ENCODE data around the gene CTSE.

DNA sequence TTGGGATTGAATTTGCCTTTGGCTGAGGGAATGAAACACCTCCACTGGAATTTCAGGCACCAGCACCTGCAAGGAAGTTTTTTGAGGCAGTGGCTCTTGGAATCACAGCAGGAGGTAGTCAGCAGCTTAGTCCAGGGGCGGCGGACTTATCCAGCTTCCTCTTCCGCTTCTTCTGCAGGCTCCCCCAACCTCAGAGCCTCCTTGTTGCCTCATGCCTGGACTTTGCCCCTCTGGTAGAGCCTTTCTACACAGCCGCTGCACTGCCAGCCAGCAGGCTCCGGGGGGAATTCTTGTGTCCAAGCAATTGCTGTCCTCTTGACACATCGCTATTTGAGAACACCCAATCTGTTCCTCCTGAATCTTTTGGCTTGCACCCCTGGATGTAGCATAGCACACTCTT lies 24.9 kb upstream of the CTSE start:
- TF ChIP-seq, protein P1, sequence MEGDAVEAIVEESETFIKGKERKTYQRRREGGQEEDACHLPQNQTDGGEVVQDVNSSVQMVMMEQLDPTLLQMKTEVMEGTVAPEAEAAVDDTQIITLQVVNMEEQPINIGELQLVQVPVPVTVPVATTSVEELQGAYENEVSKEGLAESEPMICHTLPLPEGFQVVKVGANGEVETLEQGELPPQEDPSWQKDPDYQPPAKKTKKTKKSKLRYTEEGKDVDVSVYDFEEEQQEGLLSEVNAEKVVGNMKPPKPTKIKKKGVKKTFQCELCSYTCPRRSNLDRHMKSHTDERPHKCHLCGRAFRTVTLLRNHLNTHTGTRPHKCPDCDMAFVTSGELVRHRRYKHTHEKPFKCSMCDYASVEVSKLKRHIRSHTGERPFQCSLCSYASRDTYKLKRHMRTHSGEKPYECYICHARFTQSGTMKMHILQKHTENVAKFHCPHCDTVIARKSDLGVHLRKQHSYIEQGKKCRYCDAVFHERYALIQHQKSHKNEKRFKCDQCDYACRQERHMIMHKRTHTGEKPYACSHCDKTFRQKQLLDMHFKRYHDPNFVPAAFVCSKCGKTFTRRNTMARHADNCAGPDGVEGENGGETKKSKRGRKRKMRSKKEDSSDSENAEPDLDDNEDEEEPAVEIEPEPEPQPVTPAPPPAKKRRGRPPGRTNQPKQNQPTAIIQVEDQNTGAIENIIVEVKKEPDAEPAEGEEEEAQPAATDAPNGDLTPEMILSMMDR (IDR thresholded peaks at IDR 0.05): no peak
- no peak for TF ChIP-seq POLR2AphosphoS5 (IDR thresholded peaks at IDR 0.05)
- TF ChIP-seq POLR2A (IDR thresholded peaks at IDR 0.05): no peak
